Stimulated activated memory B cell treated with anti-CD40 and anti-IgM and Interleukin-4, amounts not matched to agents 10 μg/mL and 1 μg/mL and 100 μg/mL, for 72 hours (primary cell): Measurements from ENCODE around the gene JAKMIP1.

Experiments
- ATAC-seq: fragments of 150-1000 bp; cut with Tn5 transposase; 2 replicates; pipeline ENCODE4 v1.10.0; 2021
- H3K27ac Mint-ChIP-seq: one replicate; pipeline ENCODE4 v1.8.0; 2022; ENCODE audit warnings: mild to moderate bottlenecking, mixed read lengths
- H3K27me3 Mint-ChIP-seq: one replicate; pipeline ENCODE4 v1.8.0; 2022; ENCODE audit warnings: mixed read lengths
- H3K36me3 Mint-ChIP-seq: one replicate; pipeline ENCODE4 v1.8.0; 2022; ENCODE audit warnings: mixed read lengths
- H3K4me1 Mint-ChIP-seq: one replicate; pipeline ENCODE4 v1.8.0; 2022; ENCODE audit warnings: mixed read lengths
- H3K4me3 Mint-ChIP-seq: one replicate; pipeline ENCODE4 v1.8.0; 2022; ENCODE audit warnings: mild to moderate bottlenecking, moderate library complexity, mixed read lengths
- H3K9me3 Mint-ChIP-seq: one replicate; pipeline ENCODE4 v1.8.0; 2022; ENCODE audit warnings: mixed read lengths

Gene JAKMIP1

GRCh38 chr4:6134612-6135220 is 65.6 kb downstream of the JAKMIP1 start:
- ATAC-seq, result peak; percentile 60
- H3K27ac Mint-ChIP-seq, result no peak overlapping the region
- no peak overlapping the region for H3K4me3 Mint-ChIP-seq
- H3K27me3 Mint-ChIP-seq, result no peaks in the 10 kb centered on the region
- peaks cover 3% of the 10 kb centered on the region for H3K9me3 Mint-ChIP-seq
- H3K36me3 Mint-ChIP-seq, result no peaks in the 10 kb centered on the region
- H3K4me1 Mint-ChIP-seq, result no peaks in the 10 kb centered on the region

GRCh38 chr4:6132716-6133115 is 67.6 kb downstream of the JAKMIP1 start:
- no peak for ATAC-seq
- Mint-ChIP-seq H3K27ac (no peak overlapping the region), H3K4me3 (no peak overlapping the region), H3K4me1 (no peaks in the 10 kb centered on the region), H3K36me3 (no peaks in the 10 kb centered on the region), H3K9me3 (peaks cover 3% of the 10 kb centered on the region), H3K27me3 (no peaks in the 10 kb centered on the region)

- no peaks in the 10 kb centered on the region for H3K27me3 Mint-ChIP-seq
- H3K36me3 Mint-ChIP-seq, result no peaks in the 10 kb centered on the region
- H3K9me3 Mint-ChIP-seq, result no peaks in the 10 kb centered on the region
- no peak for ATAC-seq
- H3K4me3 Mint-ChIP-seq, result no peak overlapping the region
- H3K4me1 Mint-ChIP-seq, result no peaks in the 10 kb centered on the region
- no peak overlapping the region for H3K27ac Mint-ChIP-seq
These were observed 72.0 kb downstream of the JAKMIP1 start for GRCh38 chr4:6128221-6128850.

GRCh38 chr4:6126971-6127745 is 73.2 kb downstream of the JAKMIP1 start:
- ATAC-seq, result no peak
- H3K9me3 Mint-ChIP-seq, result no peaks in the 10 kb centered on the region
- H3K4me3 Mint-ChIP-seq, result no peak overlapping the region
- no peaks in the 10 kb centered on the region for H3K36me3 Mint-ChIP-seq
- H3K27me3 Mint-ChIP-seq, result no peaks in the 10 kb centered on the region
- H3K27ac Mint-ChIP-seq, result no peak overlapping the region
- no peaks in the 10 kb centered on the region for H3K4me1 Mint-ChIP-seq

- H3K36me3 Mint-ChIP-seq, result no peaks in the 10 kb centered on the region
- H3K27me3 Mint-ChIP-seq, result no peaks in the 10 kb centered on the region
- H3K9me3 Mint-ChIP-seq, result no peaks in the 10 kb centered on the region
- H3K4me1 Mint-ChIP-seq, result no peaks in the 10 kb centered on the region
- no peak overlapping the region for H3K27ac Mint-ChIP-seq
- ATAC-seq, result no peak
- H3K4me3 Mint-ChIP-seq, result no peak overlapping the region
These were observed 75.2 kb downstream of the JAKMIP1 start for GRCh38 chr4:6125103-6125651.

- Mint-ChIP-seq H3K9me3 (no peaks in the 10 kb centered on the region), H3K27me3 (no peaks in the 10 kb centered on the region), H3K4me3 (no peak overlapping the region), H3K4me1 (no peaks in the 10 kb centered on the region), H3K36me3 (no peaks in the 10 kb centered on the region), H3K27ac (no peak overlapping the region)
- ATAC-seq, result no peak
These were observed 75.8 kb downstream of the JAKMIP1 start for GRCh38 chr4:6124386-6125102.

- no peak overlapping the region for H3K4me3 Mint-ChIP-seq
- H3K36me3 Mint-ChIP-seq, result no peaks in the 10 kb centered on the region
- no peak for ATAC-seq
- H3K27ac Mint-ChIP-seq, result no peak overlapping the region
- H3K4me1 Mint-ChIP-seq, result no peaks in the 10 kb centered on the region
- no peaks in the 10 kb centered on the region for H3K27me3 Mint-ChIP-seq
- no peaks in the 10 kb centered on the region for H3K9me3 Mint-ChIP-seq
These were observed 76.4 kb downstream of the JAKMIP1 start for GRCh38 chr4:6123976-6124375.

- Mint-ChIP-seq H3K36me3 (no peaks in the 10 kb centered on the region), H3K9me3 (no peaks in the 10 kb centered on the region), H3K27me3 (no peaks in the 10 kb centered on the region), H3K4me3 (no peak overlapping the region), H3K27ac (no peak overlapping the region), H3K4me1 (no peaks in the 10 kb centered on the region)
- ATAC-seq, result no peak
These were observed 76.8 kb downstream of the JAKMIP1 start for GRCh38 chr4:6123541-6123940.

- H3K4me3 Mint-ChIP-seq, result no peak overlapping the region
- no peak overlapping the region for H3K27ac Mint-ChIP-seq
- no peaks in the 10 kb centered on the region for H3K27me3 Mint-ChIP-seq
- no peaks in the 10 kb centered on the region for H3K36me3 Mint-ChIP-seq
- H3K4me1 Mint-ChIP-seq, result no peaks in the 10 kb centered on the region
- H3K9me3 Mint-ChIP-seq, result no peaks in the 10 kb centered on the region
- no peak for ATAC-seq
These were observed 77.2 kb downstream of the JAKMIP1 start for GRCh38 chr4:6123116-6123515.

- Mint-ChIP-seq H3K4me1 (no peaks in the 10 kb centered on the region), H3K36me3 (no peaks in the 10 kb centered on the region), H3K27me3 (no peaks in the 10 kb centered on the region), H3K9me3 (no peaks in the 10 kb centered on the region), H3K4me3 (no peak overlapping the region), H3K27ac (no peak overlapping the region)
- ATAC-seq, result no peak
These were observed 77.9 kb downstream of the JAKMIP1 start for GRCh38 chr4:6122496-6122895.

- H3K4me3 Mint-ChIP-seq, result no peak overlapping the region
- no peak overlapping the region for H3K27ac Mint-ChIP-seq
- H3K27me3 Mint-ChIP-seq, result peaks cover 4% of the 10 kb centered on the region
- no peak for ATAC-seq
- no peaks in the 10 kb centered on the region for H3K4me1 Mint-ChIP-seq
- no peaks in the 10 kb centered on the region for H3K36me3 Mint-ChIP-seq
- H3K9me3 Mint-ChIP-seq, result no peaks in the 10 kb centered on the region
These were observed 78.4 kb downstream of the JAKMIP1 start for GRCh38 chr4:6121941-6122340.

- no peaks in the 10 kb centered on the region for H3K9me3 Mint-ChIP-seq
- no peak overlapping the region for H3K4me3 Mint-ChIP-seq
- peaks cover 7% of the 10 kb centered on the region for H3K27me3 Mint-ChIP-seq
- no peak overlapping the region for H3K27ac Mint-ChIP-seq
- no peaks in the 10 kb centered on the region for H3K36me3 Mint-ChIP-seq
- H3K4me1 Mint-ChIP-seq, result no peaks in the 10 kb centered on the region
- no peak for ATAC-seq
These were observed 79.0 kb downstream of the JAKMIP1 start for GRCh38 chr4:6121276-6121850.

GRCh38 chr4:6120361-6120760 is 80.0 kb downstream of the JAKMIP1 start:
- Mint-ChIP-seq H3K9me3 (no peaks in the 10 kb centered on the region), H3K4me3 (no peak overlapping the region), H3K27ac (no peak overlapping the region), H3K36me3 (no peaks in the 10 kb centered on the region), H3K27me3 (peaks cover 7% of the 10 kb centered on the region), H3K4me1 (no peaks in the 10 kb centered on the region)
- no peak for ATAC-seq

GRCh38 chr4:6119507-6120020 is 80.8 kb downstream of the JAKMIP1 start:
- no peaks in the 10 kb centered on the region for H3K9me3 Mint-ChIP-seq
- no peak for ATAC-seq
- H3K27me3 Mint-ChIP-seq, result peaks cover 7% of the 10 kb centered on the region
- H3K4me1 Mint-ChIP-seq, result no peaks in the 10 kb centered on the region
- H3K4me3 Mint-ChIP-seq, result no peak overlapping the region
- H3K36me3 Mint-ChIP-seq, result no peaks in the 10 kb centered on the region
- H3K27ac Mint-ChIP-seq, result no peak overlapping the region

GRCh38 chr4:6118201-6118600 is 82.1 kb downstream of the JAKMIP1 start:
- H3K9me3 Mint-ChIP-seq, result no peaks in the 10 kb centered on the region
- no peak overlapping the region for H3K27ac Mint-ChIP-seq
- no peak for ATAC-seq
- H3K27me3 Mint-ChIP-seq, result peaks cover 7% of the 10 kb centered on the region
- no peak overlapping the region for H3K4me3 Mint-ChIP-seq
- H3K36me3 Mint-ChIP-seq, result no peaks in the 10 kb centered on the region
- no peaks in the 10 kb centered on the region for H3K4me1 Mint-ChIP-seq
